Activated naive CD4-positive, alpha-beta T cell treated with anti-CD3 and anti-CD28 coated beads, Interleukin-2, amount 10 ng/mL, durations not matched to agents 7 days and 5 days (primary cell): Measurements from ENCODE around the gene ATP2B2.
A peak's percentile ranks its signal among the peaks of the same experiment; 100 is the strongest.

Source experiments
- CTCF ChIA-PET: fragments of 350-600 bp; sonication (Branson Sonifier 250); formaldehyde crosslinking; loops from one replicate; lab custom pipeline; 2021; ENCODE audit warnings: antibody characterized with exemption; lab: Charles Lee
- DNase-seq: peaks from one replicate; pipeline ENCODE4 v3.0.0-alpha.2; 2020
- H3K27ac Mint-ChIP-seq: one replicate; pipeline ENCODE4 v1.8.0; 2021; ENCODE audit warnings: mild to moderate bottlenecking, moderate library complexity, mixed read lengths
- H3K27me3 Mint-ChIP-seq: one replicate; pipeline ENCODE4 v1.8.0; 2021; ENCODE audit warnings: mild to moderate bottlenecking, mixed read lengths
- H3K36me3 Mint-ChIP-seq: one replicate; pipeline ENCODE4 v1.8.0; 2021; ENCODE audit warnings: mixed read lengths
- H3K4me1 Mint-ChIP-seq: one replicate; pipeline ENCODE4 v1.8.0; 2021; ENCODE audit warnings: mixed read lengths
- H3K4me3 Mint-ChIP-seq: one replicate; pipeline ENCODE4 v1.8.0; 2021; ENCODE audit warnings: mild to moderate bottlenecking, moderate library complexity, mixed read lengths
- H3K9me3 Mint-ChIP-seq: one replicate; pipeline ENCODE4 v1.8.0; 2021; ENCODE audit warnings: mixed read lengths

Gene ATP2B2

DNA sequence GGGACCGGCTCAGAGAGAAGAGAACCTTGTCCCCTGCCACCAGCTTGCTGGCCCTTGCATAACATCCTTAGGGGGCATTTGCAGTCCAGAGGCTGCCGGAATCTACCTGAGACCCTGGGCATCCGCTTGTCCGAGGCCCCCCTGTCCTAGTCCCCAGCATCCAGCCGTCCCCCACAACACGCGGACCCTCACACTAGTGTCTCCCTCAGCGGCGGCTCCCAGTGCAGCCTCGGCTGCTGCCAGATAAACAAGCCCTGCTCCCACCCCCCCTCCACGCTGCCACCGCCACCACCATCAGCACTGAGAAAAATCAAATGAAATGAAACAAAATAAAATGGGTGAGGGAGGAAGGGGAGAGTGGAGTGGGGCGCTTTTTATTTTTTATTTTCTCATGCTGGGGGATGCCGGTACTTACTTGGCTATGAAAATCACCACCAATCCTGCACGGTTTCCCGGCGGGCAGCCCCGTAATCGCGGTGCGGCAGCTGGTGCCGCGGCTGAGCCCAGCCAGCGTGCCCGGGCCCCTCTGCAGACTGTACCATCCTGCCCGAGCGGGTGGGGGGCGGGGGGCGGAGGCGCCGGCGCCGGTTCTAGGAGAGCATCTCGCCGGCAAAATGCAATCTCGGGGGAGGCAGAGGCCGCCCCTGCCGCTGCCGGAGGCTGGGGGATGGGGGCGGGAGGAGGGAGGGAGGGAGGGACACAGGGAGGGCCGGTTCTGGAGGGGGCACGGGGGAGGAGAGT lies at the start of gene ATP2B2:
TSS of gene ATP2B2 (minus strand) at position 537 of the 741 bp plus-strand sequence. CDS start 56,043 bp downstream, outside the sequence.
- Mint-ChIP-seq H3K36me3 (no peaks in the 10 kb centered on the region), H3K9me3 (no peaks in the 10 kb centered on the region), H3K27me3 (peaks cover 71% of the 10 kb centered on the region), H3K27ac (no peak within 1 kb of the TSS), H3K4me1 (peaks cover 2% of the 10 kb centered on the region), H3K4me3 (no peak within 1 kb of the TSS)
- DNase-seq = no peak
- CTCF ChIA-PET = no interaction called here

DNA sequence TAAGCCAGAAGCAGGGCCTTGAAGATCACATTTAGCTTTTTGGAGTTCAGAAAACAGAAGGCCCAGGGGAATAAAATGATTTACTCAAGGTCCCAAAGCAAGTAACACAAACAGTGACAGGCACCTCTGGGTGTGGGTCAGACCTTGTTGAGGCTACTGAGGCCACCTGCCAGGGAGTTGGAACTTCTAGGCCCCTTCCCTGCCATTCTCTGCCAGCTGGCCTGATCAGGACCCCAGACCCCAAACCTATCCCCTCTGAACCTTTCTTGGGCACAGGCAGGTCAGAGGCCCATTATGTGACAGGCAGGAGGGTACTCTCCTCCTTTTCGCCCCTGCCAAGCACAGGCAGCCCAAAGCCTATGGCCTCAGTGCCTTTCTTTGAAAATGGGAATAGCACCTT lies 49.4 kb upstream of the ATP2B2 start:
- no peak for DNase-seq
- Mint-ChIP-seq H3K4me1 (peaks cover 19% of the 10 kb centered on the region), H3K27ac (no peak overlapping the region), H3K27me3 (peaks cover 24% of the 10 kb centered on the region), H3K36me3 (no peaks in the 10 kb centered on the region), H3K9me3 (no peaks in the 10 kb centered on the region), H3K4me3 (no peak overlapping the region)
- CTCF ChIA-PET = no interaction called here

DNA sequence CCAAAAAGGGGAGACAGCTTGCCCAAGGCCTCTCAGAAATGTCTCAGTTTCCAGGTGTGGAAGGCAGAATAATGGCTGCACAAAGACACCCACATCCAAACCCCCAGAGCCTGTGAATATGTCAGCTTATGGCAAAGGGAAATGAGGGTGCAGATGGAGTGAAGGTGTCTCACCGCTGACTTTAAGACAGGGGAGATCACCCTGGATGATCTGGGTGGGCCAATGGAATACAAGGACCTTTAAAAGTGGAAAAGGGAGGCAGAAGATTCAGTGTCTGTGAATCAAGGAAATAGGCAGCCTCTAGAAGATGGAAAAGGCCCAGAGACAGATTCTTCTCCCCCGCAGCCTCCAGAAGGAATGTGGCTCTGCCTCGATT lies 48.8 kb upstream of the ATP2B2 start:
- H3K4me3 Mint-ChIP-seq = no peak overlapping the region
- H3K27me3 Mint-ChIP-seq = peaks cover 24% of the 10 kb centered on the region
- no peaks in the 10 kb centered on the region for H3K9me3 Mint-ChIP-seq
- no peak overlapping the region for H3K27ac Mint-ChIP-seq
- CTCF ChIA-PET = interaction anchor here (1.6 kb wide), 1 partner anchor 185 kb away, joined by 4 read pairs; no protein-coding TSS in a partner anchor
- peaks cover 19% of the 10 kb centered on the region for H3K4me1 Mint-ChIP-seq
- no peaks in the 10 kb centered on the region for H3K36me3 Mint-ChIP-seq
- no peak for DNase-seq

DNA sequence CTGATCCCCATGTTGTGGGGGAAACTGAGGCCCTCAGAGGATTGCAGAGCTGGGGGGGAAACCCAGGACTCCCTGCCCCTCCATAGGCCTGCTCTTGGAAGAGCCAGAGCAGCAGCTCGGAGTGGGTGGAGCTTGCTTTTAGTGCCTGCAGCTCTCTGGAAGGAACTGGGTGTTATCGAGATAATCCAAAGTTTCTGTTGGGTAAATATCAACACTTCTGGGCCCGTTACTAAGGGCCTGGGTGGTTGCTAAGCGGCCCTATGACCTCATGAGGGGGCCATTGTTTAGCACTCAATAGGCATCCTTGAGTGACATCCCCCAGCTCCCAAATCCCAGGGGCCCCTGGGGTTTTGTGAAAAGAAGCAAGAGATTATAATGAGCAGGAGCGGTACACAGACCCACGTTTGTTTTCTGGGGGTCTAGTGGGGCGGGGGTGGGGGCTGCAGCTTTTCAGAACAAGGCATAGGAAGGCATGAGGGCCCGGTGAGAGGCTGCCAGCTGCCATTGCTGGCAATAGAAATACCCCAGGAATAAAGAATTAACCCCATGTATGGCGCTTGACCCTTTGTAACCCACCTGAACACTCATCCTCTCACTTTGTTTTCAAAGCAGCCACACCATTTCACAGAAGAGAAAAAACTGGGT lies 48.3 kb upstream of the ATP2B2 start:
- CTCF ChIA-PET = interaction anchor here (1.6 kb wide), 1 partner anchor 185 kb away, joined by 4 read pairs; no protein-coding TSS in a partner anchor
- no peak overlapping the region for H3K27ac Mint-ChIP-seq

DNA sequence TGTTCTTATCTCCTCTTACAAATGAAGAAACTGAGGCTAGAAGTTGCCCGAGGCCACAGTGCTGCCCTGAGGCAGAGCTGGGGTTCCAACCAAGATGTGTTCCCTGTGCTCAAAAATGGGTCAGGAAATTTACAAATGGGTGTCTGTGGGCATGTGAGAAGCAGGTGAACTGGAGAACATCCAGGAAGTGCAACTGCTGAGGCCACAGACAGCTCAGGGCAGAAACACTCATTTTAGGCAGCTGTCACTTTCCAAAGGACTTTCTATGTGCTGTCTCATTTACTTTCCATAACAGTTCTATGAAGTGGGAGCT lies 47.2 kb upstream of the ATP2B2 start:
- no peak for DNase-seq
- H3K27ac Mint-ChIP-seq = no peak overlapping the region
- H3K4me1 Mint-ChIP-seq = peaks cover 17% of the 10 kb centered on the region
- no peaks in the 10 kb centered on the region for H3K9me3 Mint-ChIP-seq
- H3K4me3 Mint-ChIP-seq = no peak overlapping the region
- CTCF ChIA-PET = interaction anchor here (1.6 to 1.7 kb wide), 2 partner anchors 12 to 186 kb away, joined by 4 to 5 read pairs; no protein-coding TSS in a partner anchor
- peaks cover 12% of the 10 kb centered on the region for H3K27me3 Mint-ChIP-seq
- H3K36me3 Mint-ChIP-seq = no peaks in the 10 kb centered on the region

More for the DNA sequence above, 48.3 kb upstream of the ATP2B2 start:
- Mint-ChIP-seq H3K27me3 (peaks cover 23% of the 10 kb centered on the region), H3K36me3 (no peaks in the 10 kb centered on the region), H3K4me1 (peaks cover 19% of the 10 kb centered on the region), H3K9me3 (no peaks in the 10 kb centered on the region), H3K4me3 (no peak overlapping the region)
- DNase-seq = no peak

DNA sequence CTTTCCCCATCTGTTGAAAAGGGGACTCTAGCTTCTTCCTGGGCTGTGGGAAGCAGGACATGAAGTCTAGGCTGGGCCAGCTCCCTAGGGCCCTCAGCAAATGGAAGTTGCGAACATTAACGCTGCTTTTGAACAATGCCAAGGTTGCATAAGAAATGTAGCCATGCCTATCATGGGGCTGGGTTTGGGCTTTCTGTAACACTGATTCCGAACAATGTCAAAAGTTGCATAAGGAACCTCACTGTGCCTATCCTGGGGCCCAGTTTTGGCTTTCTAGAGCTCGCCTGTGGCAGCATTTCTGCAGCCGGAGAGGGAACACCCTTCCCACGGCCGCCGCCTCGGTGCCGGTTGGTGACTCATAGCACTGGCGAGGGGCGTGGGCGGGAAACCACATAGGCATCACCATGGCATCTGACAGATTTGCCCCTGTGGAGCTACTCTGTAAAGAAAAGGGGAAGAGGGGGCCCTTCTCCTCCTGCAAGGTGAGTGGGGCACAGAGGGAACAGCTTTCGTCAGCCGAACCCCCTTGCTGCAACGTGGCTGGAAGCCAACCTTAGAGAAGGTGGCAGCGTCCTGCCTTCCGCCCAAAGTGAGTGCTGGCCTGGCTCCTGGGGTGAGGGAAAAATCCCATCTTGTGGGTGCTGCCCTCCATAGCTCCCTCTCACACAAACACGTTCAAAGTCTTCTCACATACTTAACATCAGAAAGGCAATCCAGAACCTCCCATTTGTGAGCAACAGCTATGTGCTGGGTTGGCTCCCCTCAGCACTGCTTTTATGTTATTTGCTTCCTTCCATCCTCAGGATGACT lies 46.6 kb upstream of the ATP2B2 start:
- Mint-ChIP-seq H3K27ac (no peak overlapping the region), H3K27me3 (peaks cover 6% of the 10 kb centered on the region), H3K4me3 (no peak overlapping the region), H3K9me3 (no peaks in the 10 kb centered on the region), H3K36me3 (no peaks in the 10 kb centered on the region), H3K4me1 (peaks cover 17% of the 10 kb centered on the region)
- DNase-seq = peak; percentile 55
- CTCF ChIA-PET = interaction anchor here (1.7 kb wide), 1 partner anchor 12 kb away, joined by 5 read pairs; no protein-coding TSS in a partner anchor

DNA sequence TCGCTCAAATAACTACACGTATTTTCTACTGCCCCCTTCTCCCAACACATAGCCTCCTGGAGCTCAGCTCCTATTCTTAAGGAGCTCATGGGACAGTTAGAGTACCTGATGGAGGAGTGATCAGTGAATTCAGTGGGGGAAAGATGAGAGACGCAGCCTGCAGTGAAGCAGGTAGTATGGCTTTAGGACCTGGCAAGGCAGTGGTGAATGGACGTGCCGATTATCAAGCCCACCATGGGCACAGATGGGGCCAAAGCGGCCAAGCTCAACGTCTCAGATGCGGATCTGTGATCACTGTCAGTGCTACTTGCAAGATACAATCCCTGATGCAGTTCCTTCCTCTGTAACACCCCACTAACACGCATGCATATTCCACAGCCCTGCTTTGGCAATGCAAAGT lies 45.8 kb upstream of the ATP2B2 start:
- no peak for DNase-seq
- H3K27me3 Mint-ChIP-seq = peaks cover 4% of the 10 kb centered on the region
- peaks cover 17% of the 10 kb centered on the region for H3K4me1 Mint-ChIP-seq
- H3K9me3 Mint-ChIP-seq = no peaks in the 10 kb centered on the region
- no peak overlapping the region for H3K27ac Mint-ChIP-seq
- no peaks in the 10 kb centered on the region for H3K36me3 Mint-ChIP-seq
- CTCF ChIA-PET = interaction anchor here (1.7 kb wide), 1 partner anchor 13 kb away, joined by 5 read pairs; no protein-coding TSS in a partner anchor
- H3K4me3 Mint-ChIP-seq = no peak overlapping the region

DNA sequence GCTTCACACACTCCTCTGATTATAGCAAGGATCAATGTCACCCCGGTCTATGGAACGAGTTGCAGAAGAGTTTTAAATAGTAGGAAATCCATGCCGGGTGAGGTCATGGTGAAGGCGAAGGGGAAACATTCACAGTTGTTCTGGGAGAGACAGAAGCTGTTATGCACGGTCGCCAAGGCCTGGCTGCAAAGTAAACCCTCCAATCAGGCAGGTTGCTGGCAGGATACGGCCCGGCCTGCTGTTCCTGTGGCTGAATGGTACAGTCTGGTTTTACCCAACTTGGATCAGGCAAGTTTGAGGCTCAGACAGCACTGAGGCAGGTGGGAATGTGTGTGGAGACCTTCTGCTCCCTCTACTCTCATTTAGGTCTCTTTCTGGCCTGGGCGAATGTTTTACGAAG lies 45.3 kb upstream of the ATP2B2 start:
- CTCF ChIA-PET = interaction anchor here (1.7 kb wide), 1 partner anchor 13 kb away, joined by 5 read pairs; no protein-coding TSS in a partner anchor
- DNase-seq = no peak

DNA sequence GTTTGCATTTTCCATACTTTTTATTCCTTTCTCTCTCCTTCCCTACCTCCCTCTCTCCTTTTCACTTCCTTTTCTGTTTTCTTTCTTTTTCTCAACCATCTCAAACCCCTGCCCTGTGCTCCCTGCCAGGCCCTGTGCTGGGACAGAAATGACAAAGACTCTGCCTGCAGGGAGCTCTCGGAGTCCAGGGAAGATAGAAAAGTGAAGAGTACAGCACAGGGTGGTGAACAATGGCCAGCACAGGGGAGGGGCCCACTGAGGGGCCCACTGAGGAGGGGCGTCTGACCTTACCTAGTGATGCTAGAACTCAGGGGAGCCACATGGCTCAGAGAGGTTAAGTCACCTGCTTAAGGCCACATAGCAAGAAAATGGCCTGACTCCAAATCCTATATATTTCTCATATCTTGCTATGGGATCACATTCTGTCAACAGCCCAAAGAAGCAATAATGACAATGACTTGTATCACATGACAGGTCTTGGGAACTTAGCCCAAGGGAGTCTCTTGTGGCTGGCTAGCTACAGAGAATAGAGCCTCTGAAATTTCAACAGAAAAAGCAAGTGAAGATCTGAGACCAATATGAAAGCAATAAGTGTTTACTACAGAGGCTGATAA lies 44.3 kb upstream of the ATP2B2 start:
- no peak overlapping the region for H3K4me3 Mint-ChIP-seq
- CTCF ChIA-PET = no interaction called here

More for the DNA sequence above, 45.3 kb upstream of the ATP2B2 start:
- Mint-ChIP-seq H3K27me3 (peaks cover 4% of the 10 kb centered on the region), H3K4me1 (peaks cover 17% of the 10 kb centered on the region), H3K27ac (no peak overlapping the region), H3K9me3 (no peaks in the 10 kb centered on the region), H3K36me3 (no peaks in the 10 kb centered on the region), H3K4me3 (no peak overlapping the region)

DNA sequence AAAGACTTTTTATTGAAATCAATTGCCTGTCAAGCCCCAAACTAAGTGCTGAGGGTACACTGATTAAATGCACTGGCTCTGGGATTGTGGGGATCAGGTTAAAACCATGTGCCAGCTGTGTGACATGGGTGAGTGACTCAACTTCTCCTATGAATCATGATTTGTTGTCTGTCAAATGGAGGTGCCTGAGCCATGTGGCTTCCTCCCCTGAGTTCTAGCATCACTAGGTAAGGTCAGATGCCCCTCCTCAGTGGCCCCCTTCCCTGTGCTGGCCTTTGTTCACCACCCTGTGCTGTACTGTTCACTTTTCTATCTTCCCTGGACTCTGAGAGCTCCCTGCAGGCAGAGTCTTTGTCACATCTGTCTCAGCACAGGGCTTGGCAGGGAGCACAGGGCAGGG lies 43.6 kb upstream of the ATP2B2 start:
- CTCF ChIA-PET = no interaction called here
- no peak for DNase-seq
- Mint-ChIP-seq H3K27ac (no peak overlapping the region), H3K4me1 (peaks cover 17% of the 10 kb centered on the region), H3K4me3 (no peak overlapping the region), H3K9me3 (no peaks in the 10 kb centered on the region), H3K27me3 (no peaks in the 10 kb centered on the region), H3K36me3 (no peaks in the 10 kb centered on the region)

More for the DNA sequence above, 44.3 kb upstream of the ATP2B2 start:
- Mint-ChIP-seq H3K27me3 (no peaks in the 10 kb centered on the region), H3K36me3 (no peaks in the 10 kb centered on the region), H3K27ac (no peak overlapping the region), H3K4me1 (peaks cover 17% of the 10 kb centered on the region), H3K9me3 (no peaks in the 10 kb centered on the region)
- DNase-seq = no peak

DNA sequence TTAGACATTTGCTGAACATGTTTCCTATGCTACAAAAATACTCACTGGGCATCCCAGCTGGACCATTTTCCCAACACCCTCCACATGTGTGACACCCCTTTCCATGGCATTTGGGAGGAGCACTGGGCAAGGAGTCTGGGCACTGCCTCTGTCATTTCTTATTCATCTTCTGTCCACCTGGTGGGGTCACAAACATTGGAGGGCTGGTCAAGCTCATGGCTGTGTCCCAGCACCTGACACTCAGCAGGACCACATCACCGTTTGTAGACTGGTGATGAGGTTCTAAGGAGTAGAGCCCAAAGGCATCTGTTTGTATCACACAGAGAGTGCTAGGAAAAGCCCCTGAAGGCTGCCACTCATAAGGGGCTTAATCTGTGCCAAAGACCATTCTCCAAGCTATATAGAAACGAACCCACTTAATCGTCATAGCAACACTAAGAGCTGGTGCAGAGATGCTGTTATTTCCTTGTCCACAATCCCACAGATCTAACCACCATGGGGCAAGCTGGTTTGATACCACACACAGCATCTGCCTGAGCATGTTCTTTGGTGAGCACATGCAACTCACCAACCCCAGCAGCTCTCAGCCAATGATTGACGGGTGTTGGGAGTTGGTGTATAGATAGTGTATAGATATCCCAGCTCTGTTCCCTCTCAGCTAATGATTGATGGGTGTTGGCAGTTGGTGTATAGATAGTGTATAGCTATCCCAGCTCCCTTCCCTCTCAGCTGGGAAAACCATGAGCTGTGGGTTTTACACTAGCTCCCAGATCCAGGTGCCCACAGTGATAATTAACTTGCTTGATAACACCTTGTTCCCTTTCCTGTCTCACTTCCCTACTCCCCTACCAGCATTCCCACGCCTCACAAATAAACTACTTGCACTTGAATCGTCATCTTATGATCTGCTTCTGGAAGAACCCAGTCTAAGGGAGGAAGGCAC lies 42.7 kb upstream of the ATP2B2 start:
- H3K9me3 Mint-ChIP-seq = peaks cover under 1% of the 10 kb centered on the region
- no peaks in the 10 kb centered on the region for H3K27me3 Mint-ChIP-seq
- H3K36me3 Mint-ChIP-seq = no peaks in the 10 kb centered on the region
- H3K27ac Mint-ChIP-seq = no peak overlapping the region
- H3K4me3 Mint-ChIP-seq = no peak overlapping the region
- peaks cover 17% of the 10 kb centered on the region for H3K4me1 Mint-ChIP-seq
- CTCF ChIA-PET = no interaction called here
- no peak for DNase-seq

DNA sequence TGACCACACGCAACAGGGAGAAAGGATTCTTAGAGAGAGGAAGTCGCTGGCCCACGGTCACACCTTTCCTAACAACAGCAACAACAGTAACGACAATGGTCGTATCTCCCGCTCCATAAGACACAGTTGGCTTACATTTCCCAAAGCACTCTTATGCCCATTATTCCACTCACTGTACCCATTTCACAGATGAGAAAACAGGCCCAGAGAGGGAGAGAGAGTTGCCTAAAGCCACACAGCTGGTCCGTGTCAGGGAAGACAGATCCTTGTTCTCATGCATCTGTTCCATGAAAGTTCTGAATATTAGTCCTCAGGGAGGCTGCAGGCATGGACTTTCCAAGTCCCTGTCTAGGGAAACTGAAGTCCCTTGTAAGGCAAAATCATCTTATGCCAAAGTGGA lies 42.0 kb upstream of the ATP2B2 start:
- DNase-seq = no peak
- Mint-ChIP-seq H3K9me3 (peaks cover 8% of the 10 kb centered on the region), H3K27me3 (no peaks in the 10 kb centered on the region), H3K36me3 (no peaks in the 10 kb centered on the region), H3K4me1 (peaks cover 12% of the 10 kb centered on the region), H3K4me3 (no peak overlapping the region), H3K27ac (no peak overlapping the region)
- CTCF ChIA-PET = no interaction called here

DNA sequence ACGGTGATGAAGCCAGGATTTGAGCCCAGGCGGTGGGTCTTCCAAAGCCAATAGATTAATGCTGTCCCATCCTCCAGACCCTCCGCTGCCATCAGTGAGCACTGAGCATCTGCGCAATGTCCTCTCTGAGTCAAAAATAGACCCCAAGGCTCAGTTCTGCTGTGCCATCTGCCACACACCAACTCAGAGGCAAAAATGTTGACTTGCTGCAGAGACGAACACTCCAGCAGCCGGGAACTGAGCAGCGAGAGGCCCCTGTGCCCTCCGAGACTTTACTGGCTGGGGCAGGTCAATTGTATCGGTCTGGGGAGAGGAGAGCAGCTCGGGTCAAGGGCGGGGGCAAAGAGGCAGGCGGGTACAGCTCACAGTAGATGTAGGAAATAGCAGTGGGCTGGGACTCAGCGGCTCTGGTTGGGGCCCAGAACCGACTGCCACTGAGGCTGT lies 41.5 kb upstream of the ATP2B2 start:
- Mint-ChIP-seq H3K36me3 (no peaks in the 10 kb centered on the region), H3K4me3 (no peak overlapping the region), H3K27me3 (no peaks in the 10 kb centered on the region), H3K9me3 (peaks cover 8% of the 10 kb centered on the region), H3K4me1 (peaks cover 7% of the 10 kb centered on the region), H3K27ac (no peak overlapping the region)
- CTCF ChIA-PET = no interaction called here
- DNase-seq = no peak
